Thyroid gland (tissue), 4 donors: ENCODE results near the gene ADAP1. TPM values are rescaled to one million over a fixed set of nuclear protein-coding genes. Genes with fewer than 3 reads are reported as not detected.

Source experiments
- DNase-seq, 2 donors: peaks; one replicate each; pipeline ENCODE4 v3.0.0-alpha.2; 2019
- H3K27ac ChIP-seq, 3 donors: fragments of 200-600 bp; sonication (generic); 1 replicate in 2 of 3; 2 replicates in 1 of 3; pipeline ENCODE4 v1.5.1; 2016 to 2019; ENCODE audit warnings: mild to moderate bottlenecking in 1 of 3, moderate library complexity in 1 of 3
- H3K27me3 ChIP-seq: fragments of 200-600 bp; sonication (generic); one replicate; pipeline ENCODE4 v1.5.1; 2019
- H3K36me3 ChIP-seq, 2 donors: fragments of 200-600 bp; sonication (generic); one replicate each; pipeline ENCODE4 v1.5.1; 2016 to 2019
- H3K4me1 ChIP-seq, 2 donors: fragments of 200-600 bp; sonication (generic); one replicate each; pipeline ENCODE4 v1.5.1; 2017 to 2019
- H3K4me3 ChIP-seq, 3 donors: fragments of 200-600 bp; sonication (generic); replicated peaks in 1 of 3; 1 replicate in 2 of 3; 2 replicates in 1 of 3; pipeline ENCODE4 v1.5.1; 2016; ENCODE audit warnings: mild to moderate bottlenecking in 1 of 3
- H3K9me3 ChIP-seq: fragments of 200-600 bp; sonication (generic); one replicate; pipeline ENCODE4 v1.5.1; 2017
- POLR2A ChIP-seq, 2 donors: fragments of 450-650 bp; IDR thresholded peaks; one replicate each; pipeline ENCODE4 v1.6.1; 2017; ENCODE audit warnings: antibody characterized with exemption in 2 of 2, mild to moderate bottlenecking in 2 of 2, moderate library complexity in 1 of 2
- WGBS, 2 donors: methylation state at CpG; one replicate each; pipeline ENCODE4 v1.1.5; 2017; 5-methylcytosine and 5-hydroxymethylcytosine counted together
- intact Hi-C: fragments of 100-400 bp; cut with DNase I; formaldehyde crosslinking; loops from one replicate; pipeline ENCODE4 v1.15.1; 2023
- total RNA-seq, 4 donors: library from RNA; depleted of rRNA; stranded (reverse); fragments of >200 nt; gene quantifications; one replicate each; pipeline ENCODE4 v1.2.3, GENCODE V29; 2016
- TF ChIP-seq, protein P1 (sequence below), 6 experiments: fragments of 200-600 bp in 3 of 6; fragments of 450-650 bp in 3 of 6; sonication (generic) in 3 of 6; IDR thresholded peaks; one replicate each; pipeline ENCODE4 v1.5.1; 2016 to 2019; ENCODE audit warnings: antibody characterized with exemption in 6 of 6, mild to moderate bottlenecking in 2 of 6, inconsistent platforms in 1 of 6, moderate library complexity in 1 of 6

The ADAP1 gene
- total RNA-seq, 4 donors from 2014 or later: 11.7 to 29.9 (median 23.4) TPM

DNA sequence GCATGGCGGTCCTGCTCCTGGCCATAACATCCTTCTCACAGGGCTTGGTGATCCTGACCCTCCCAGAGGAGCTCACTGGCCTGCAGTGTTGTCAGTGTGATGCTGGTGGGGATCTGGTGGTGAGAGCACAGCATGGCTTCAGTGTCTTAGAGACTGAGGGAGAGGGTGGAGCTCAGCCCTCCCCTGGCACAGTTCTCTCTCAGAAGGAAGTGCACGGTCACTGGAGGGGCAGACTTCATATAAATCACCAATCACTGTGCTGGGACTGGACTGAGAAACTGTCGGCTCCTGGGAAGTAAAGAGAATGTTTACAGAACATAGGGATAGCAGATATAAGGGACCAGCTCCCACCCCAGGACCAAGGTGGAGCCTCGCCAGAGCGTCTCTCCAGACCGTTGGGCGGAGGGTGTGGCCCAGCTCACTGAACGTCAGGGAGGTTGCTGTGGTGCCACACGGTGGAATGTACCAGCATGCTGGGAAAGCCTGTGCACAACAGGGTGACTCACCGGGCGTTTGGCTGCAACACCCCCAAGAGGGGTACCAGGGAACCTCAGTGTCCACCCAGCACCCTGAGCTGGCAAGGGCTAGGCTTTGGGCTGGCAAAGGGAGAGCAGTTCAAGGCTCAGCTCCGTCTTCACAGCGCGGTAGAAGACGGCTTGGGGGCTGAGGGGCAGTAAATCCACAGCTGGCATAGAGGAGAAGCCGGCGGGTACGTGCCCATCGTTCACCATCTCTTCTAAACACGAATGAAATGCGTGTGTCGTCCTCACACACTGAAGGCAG, 86.9 kb downstream of the ADAP1 start:
- TF ChIP-seq POLR2A (IDR thresholded peaks at IDR 0.05): no peak
- TF ChIP-seq, protein P1, sequence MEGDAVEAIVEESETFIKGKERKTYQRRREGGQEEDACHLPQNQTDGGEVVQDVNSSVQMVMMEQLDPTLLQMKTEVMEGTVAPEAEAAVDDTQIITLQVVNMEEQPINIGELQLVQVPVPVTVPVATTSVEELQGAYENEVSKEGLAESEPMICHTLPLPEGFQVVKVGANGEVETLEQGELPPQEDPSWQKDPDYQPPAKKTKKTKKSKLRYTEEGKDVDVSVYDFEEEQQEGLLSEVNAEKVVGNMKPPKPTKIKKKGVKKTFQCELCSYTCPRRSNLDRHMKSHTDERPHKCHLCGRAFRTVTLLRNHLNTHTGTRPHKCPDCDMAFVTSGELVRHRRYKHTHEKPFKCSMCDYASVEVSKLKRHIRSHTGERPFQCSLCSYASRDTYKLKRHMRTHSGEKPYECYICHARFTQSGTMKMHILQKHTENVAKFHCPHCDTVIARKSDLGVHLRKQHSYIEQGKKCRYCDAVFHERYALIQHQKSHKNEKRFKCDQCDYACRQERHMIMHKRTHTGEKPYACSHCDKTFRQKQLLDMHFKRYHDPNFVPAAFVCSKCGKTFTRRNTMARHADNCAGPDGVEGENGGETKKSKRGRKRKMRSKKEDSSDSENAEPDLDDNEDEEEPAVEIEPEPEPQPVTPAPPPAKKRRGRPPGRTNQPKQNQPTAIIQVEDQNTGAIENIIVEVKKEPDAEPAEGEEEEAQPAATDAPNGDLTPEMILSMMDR (IDR thresholded peaks at IDR 0.05): peak in 2 of 6 experiments; percentile 12 to 16
- DNase-seq: peak; percentile 69 to 81

DNA sequence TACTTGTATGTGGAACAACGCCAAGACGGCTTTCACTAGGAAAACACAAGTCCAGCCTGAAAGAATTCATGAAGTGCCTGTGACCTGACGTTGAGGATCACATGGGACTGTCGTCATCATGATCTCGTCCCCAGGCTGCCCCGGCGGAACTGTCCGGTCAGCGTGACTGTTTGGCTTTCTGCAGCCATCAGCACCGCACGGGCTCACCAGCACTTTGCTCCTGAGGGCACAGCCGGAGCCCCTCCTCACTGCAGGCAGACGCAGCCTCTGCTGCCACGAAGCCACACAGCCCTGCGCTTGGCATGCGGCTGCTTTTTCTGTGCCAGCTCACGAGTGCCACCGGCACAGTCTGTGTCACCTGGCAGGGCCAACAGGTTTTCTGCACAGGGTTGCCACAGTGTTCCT, 87.5 kb downstream of the ADAP1 start:
- no peak overlapping the region for H3K4me3 ChIP-seq
- peak; percentile 85 to 87 for DNase-seq
- WGBS, 2 donors: 49 to 67% methylated on average over 9 to 11 of the region's 18 CpGs

More for the DNA sequence above, 86.9 kb downstream of the ADAP1 start:
- no peaks in the 10 kb centered on the region for H3K27me3 ChIP-seq
- no peaks in the 10 kb centered on the region for H3K9me3 ChIP-seq
- H3K36me3 ChIP-seq: peaks cover 20% of the 10 kb centered on the region in 2 donors
- H3K27ac ChIP-seq: peak overlapping the region; percentile 89 to 92 (median 89)
- intact Hi-C loops: no loop called here
- WGBS, 2 donors: 72 to 77% methylated on average over 18 to 22 of the region's 22 CpGs
- H3K4me1 ChIP-seq: peaks cover 4 to 18% of the 10 kb centered on the region in 2 donors
- no peak overlapping the region for H3K4me3 ChIP-seq

DNA sequence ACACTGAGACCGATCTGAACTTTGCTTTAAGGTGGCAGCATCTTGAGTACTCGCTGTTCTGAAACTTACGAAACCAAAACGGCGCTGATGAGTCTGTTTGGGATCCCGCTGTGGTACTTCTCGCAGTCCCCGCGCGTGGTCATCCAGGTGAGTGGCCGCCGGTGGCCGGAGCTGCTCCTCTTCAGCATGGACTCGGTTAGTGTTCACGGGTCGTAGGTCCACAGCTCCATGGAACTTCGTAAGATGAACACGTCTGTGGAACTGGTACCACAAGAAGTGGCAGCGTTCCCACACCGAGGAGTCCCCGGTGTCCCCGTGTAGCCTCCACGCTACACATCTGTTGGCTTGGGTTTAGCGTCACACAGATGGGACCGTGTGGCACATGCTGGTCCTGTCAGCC, 88.6 kb downstream of the ADAP1 start:
- DNase-seq: no peak
- H3K36me3 ChIP-seq: peaks cover 34 to 37% of the 10 kb centered on the region in 2 donors
- TF ChIP-seq POLR2A (IDR thresholded peaks at IDR 0.05): no peak
- TF ChIP-seq, protein P1 (IDR thresholded peaks at IDR 0.05): no peak
- peaks cover 4 to 18% of the 10 kb centered on the region in 2 donors for H3K4me1 ChIP-seq
- H3K27ac ChIP-seq: peak overlapping the region; percentile 89 to 92 (median 89)
- no peaks in the 10 kb centered on the region for H3K9me3 ChIP-seq
- WGBS, 2 donors: 93 to 95% methylated on average over 25 of the region's 25 CpGs
- H3K4me3 ChIP-seq: no peak overlapping the region
- H3K27me3 ChIP-seq: no peaks in the 10 kb centered on the region
- intact Hi-C loops: no loop called here

More for the DNA sequence above, 87.5 kb downstream of the ADAP1 start:
- intact Hi-C loops: no loop called here
- H3K9me3 ChIP-seq: no peaks in the 10 kb centered on the region
- peaks cover 4 to 18% of the 10 kb centered on the region in 2 donors for H3K4me1 ChIP-seq
- peaks cover 23 to 26% of the 10 kb centered on the region in 2 donors for H3K36me3 ChIP-seq
- TF ChIP-seq, protein P1 (IDR thresholded peaks at IDR 0.05): no peak
- peak in 1 of 2 donors; percentile 66 for TF ChIP-seq POLR2A (IDR thresholded peaks at IDR 0.05)
- no peaks in the 10 kb centered on the region for H3K27me3 ChIP-seq
- H3K27ac ChIP-seq: peak overlapping the region; percentile 89 to 92 (median 89)

DNA sequence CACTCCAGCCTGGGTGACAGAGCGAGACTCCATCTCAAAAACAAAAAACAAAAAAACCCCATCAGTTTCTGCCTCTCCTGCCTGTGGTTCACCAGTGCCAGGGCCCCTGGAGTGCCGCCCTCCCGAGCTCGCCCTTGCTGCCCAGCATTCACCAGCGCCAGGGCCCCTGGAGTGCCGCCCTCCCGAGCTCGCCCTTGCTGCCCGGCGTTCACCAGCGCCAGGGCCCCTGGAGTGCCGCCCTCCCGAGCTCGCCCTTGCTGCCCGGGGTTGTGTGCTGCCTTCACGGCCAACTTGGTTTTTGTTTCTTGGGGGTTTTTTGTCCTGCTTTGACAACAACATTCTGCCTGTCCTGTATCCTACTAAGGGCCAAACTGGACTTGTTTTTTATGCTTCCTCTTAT, 91.4 kb downstream of the ADAP1 start:
- WGBS, 2 donors: 95% methylated on average over 16 of the region's 16 CpGs
- no peak overlapping the region for H3K27ac ChIP-seq
- intact Hi-C loops: no loop called here
- no peaks in the 10 kb centered on the region for H3K27me3 ChIP-seq
- peaks cover 36 to 53% of the 10 kb centered on the region in 2 donors for H3K36me3 ChIP-seq
- TF ChIP-seq POLR2A (IDR thresholded peaks at IDR 0.05): no peak
- TF ChIP-seq, protein P1 (IDR thresholded peaks at IDR 0.05): no peak
- H3K9me3 ChIP-seq: no peaks in the 10 kb centered on the region
- H3K4me3 ChIP-seq: no peak overlapping the region
- no peak for DNase-seq
- H3K4me1 ChIP-seq: peaks cover 4 to 16% of the 10 kb centered on the region in 2 donors

DNA sequence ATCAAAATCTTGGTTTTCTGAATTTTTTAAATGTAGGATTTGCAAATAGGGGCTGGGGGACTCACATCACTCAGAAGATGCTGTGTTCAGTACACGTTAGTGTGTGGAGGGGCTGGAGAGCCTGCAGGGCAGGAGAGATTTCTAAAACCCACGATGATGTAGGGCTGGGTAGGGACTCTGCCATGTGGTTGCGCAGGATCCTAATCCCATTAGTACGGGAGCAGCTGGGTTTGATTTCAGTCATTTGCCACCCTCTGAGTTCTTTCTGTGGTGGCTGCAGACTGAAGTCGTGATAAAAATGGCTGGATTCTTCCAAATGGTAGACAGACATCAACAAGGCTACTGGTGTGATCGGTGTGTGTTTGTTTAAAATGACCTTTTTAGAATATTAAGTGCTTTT, 92.3 kb downstream of the ADAP1 start:
- Histone ChIP-seq H3K27me3 (no peaks in the 10 kb centered on the region), H3K9me3 (no peaks in the 10 kb centered on the region), H3K27ac (no peak overlapping the region), H3K4me1 (peaks cover 0 to 8% of the 10 kb centered on the region in 2 donors), H3K4me3 (no peak overlapping the region), H3K36me3 (peaks cover 35 to 62% of the 10 kb centered on the region in 2 donors)
- WGBS, 2 donors: 95 to 97% methylated on average over 6 of the region's 6 CpGs
- no peak for TF ChIP-seq POLR2A (IDR thresholded peaks at IDR 0.05)
- TF ChIP-seq, protein P1 (IDR thresholded peaks at IDR 0.05): no peak
- intact Hi-C loops: no loop called here
- no peak for DNase-seq
